22Rv1 (cell line): ENCODE results near the gene CXCR6.

Experiments
- CTCF ChIP-seq: fragments of 450-650 bp; IDR thresholded peaks from 2 replicates; pipeline ENCODE4 v1.5.1; 2017; ENCODE audit warnings: mild to moderate bottlenecking
- ZFX ChIP-seq: fragments of 450-650 bp; IDR thresholded peaks from 2 replicates; pipeline ENCODE4 v1.6.1; 2017; ENCODE audit warnings: antibody characterized with exemption, borderline replicate concordance

- TF ChIP-seq ZFX (no peak), CTCF (no peak)
Observed at GRCh38 chr3:45952456-45952855, 9.2 kb downstream of the CXCR6 start.
